Breast epithelium (tissue), 4 donors: Measurements from ENCODE around the gene ARHGAP15. TPM values are rescaled to one million over a fixed set of nuclear protein-coding genes. Genes with fewer than 3 reads are reported as not detected.

Experiments used
- DNase-seq, 2 donors: peaks; one replicate each; pipeline ENCODE4 v3.0.0-alpha.2; 2019; ENCODE audit warnings: low spot score in 2 of 2
- H3K27ac ChIP-seq, 2 donors: fragments of 200-600 bp; sonication (generic) in 1 of 2; one replicate each; pipeline ENCODE4 v1.5.1; 2016 to 2019; ENCODE audit warnings: mild to moderate bottlenecking in 1 of 2
- H3K27me3 ChIP-seq, 2 donors: fragments of 200-600 bp; sonication (generic) in 1 of 2; one replicate each; pipeline versions ENCODE4 v1.5.1 to v1.6.0; 2017 to 2019; ENCODE audit warnings: control low read depth in 1 of 2, mild to moderate bottlenecking in 1 of 2
- H3K36me3 ChIP-seq: fragments of 200-600 bp; one replicate; pipeline ENCODE4 v1.5.1; 2019
- H3K4me1 ChIP-seq, 2 donors: fragments of 200-600 bp; sonication (generic); one replicate each; pipeline ENCODE4 v1.5.1; 2016 to 2019; ENCODE audit warnings: control low read depth in 1 of 2
- H3K4me3 ChIP-seq, 3 donors: fragments of 200-600 bp; sonication (generic); 1 replicate in 2 of 3; 2 replicates in 1 of 3; pipeline ENCODE4 v1.5.1; 2016 to 2019; ENCODE audit warnings: mild to moderate bottlenecking in 3 of 3, moderate library complexity in 2 of 3
- H3K9me3 ChIP-seq, 2 donors: fragments of 200-600 bp; sonication (generic) in 1 of 2; one replicate each; pipeline ENCODE4 v1.5.1; 2016 to 2019; ENCODE audit warnings: control low read depth in 1 of 2
- POLR2A ChIP-seq: fragments of 450-650 bp; IDR thresholded peaks from one replicate; pipeline ENCODE4 v1.6.1; 2016; ENCODE audit warnings: antibody characterized with exemption, mild to moderate bottlenecking, moderate library complexity
- POLR2AphosphoS5 ChIP-seq, 3 donors: sonication (generic); formaldehyde crosslinking; IDR thresholded peaks; one replicate each; pipeline ENCODE4 v1.6.1; 2017; ENCODE audit warnings: antibody characterized with exemption in 3 of 3
- intact Hi-C: fragments of 100-400 bp; cut with DNase I; formaldehyde crosslinking; loops from one replicate; pipeline ENCODE4 v1.15.1; 2023; ENCODE audit warnings: low total_unique reads
- total RNA-seq, 3 donors: library from RNA; depleted of rRNA; stranded (reverse); fragments of >200 nt; gene quantifications; one replicate each; pipeline ENCODE4 v1.1.0, GENCODE V29; 2016
- TF ChIP-seq, protein P1 (sequence below), 3 donors: fragments of 450-650 bp; IDR thresholded peaks; one replicate each; pipeline ENCODE4 v1.5.1; 2016 to 2017; ENCODE audit warnings: antibody characterized with exemption in 3 of 3, mild to moderate bottlenecking in 3 of 3, moderate library complexity in 3 of 3

Gene ARHGAP15
- total RNA-seq, 3 donors from 2014 or later, result 8.9 to 13.4 (median 10.7) TPM

DNA sequence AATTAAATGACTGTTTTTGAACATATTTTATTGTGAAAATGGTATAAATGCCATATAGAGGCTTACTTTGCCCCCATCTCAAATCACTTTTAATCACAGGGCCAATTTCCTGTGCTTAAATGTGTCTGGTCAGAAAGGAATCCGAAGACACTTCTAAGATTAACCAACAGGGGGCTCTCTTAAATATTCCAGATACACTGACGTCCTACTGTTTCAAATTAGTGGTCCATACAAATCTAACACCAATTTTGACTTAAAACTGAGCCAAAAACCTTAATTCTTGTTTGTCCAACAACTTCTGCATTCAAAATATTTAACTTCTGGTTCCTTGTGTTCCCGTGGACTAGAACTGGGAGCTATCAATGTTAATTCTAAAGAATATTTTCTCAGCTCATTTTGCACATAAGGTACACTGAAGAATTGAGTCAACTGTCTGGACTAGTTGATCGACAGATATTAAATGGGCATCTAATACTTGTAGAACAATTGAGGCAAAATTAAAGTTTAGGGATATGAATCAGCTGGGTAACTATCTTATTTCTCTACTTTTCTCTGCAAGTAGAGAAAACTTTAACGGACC is 557.5 kb downstream of the ARHGAP15 start:
- H3K4me1 ChIP-seq, result no peaks in the 10 kb centered on the region
- TF ChIP-seq, protein P1, sequence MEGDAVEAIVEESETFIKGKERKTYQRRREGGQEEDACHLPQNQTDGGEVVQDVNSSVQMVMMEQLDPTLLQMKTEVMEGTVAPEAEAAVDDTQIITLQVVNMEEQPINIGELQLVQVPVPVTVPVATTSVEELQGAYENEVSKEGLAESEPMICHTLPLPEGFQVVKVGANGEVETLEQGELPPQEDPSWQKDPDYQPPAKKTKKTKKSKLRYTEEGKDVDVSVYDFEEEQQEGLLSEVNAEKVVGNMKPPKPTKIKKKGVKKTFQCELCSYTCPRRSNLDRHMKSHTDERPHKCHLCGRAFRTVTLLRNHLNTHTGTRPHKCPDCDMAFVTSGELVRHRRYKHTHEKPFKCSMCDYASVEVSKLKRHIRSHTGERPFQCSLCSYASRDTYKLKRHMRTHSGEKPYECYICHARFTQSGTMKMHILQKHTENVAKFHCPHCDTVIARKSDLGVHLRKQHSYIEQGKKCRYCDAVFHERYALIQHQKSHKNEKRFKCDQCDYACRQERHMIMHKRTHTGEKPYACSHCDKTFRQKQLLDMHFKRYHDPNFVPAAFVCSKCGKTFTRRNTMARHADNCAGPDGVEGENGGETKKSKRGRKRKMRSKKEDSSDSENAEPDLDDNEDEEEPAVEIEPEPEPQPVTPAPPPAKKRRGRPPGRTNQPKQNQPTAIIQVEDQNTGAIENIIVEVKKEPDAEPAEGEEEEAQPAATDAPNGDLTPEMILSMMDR (IDR thresholded peaks at IDR 0.05), result peak; percentile 13 to 59 (median 40)
- TF ChIP-seq POLR2A (no peak), POLR2AphosphoS5 (IDR thresholded peaks at IDR 0.05) (no peak)
- no peak for DNase-seq

DNA sequence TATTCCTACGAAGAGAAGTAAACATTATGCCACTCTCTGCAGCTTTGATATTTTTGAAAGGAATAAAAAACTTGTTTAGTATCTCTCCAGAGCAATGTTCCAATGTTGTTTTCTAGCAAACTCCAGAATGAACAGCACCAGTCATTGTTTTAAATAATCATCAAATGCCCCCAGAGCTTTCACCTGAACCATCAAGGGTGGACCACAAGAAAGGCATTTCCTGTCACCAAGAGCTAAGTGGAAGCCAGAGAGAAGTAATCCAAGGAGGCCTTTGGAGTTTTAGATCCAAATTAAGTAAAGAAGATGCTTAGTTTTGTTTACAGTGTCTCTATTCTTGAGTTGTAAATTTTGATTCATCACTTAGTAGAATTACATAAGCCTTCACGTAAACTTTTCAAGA is 559.0 kb downstream of the ARHGAP15 start:
- Histone ChIP-seq H3K4me1 (no peaks in the 10 kb centered on the region), H3K9me3 (no peaks in the 10 kb centered on the region), H3K4me3 (no peak overlapping the region), H3K27me3 (no peaks in the 10 kb centered on the region), H3K27ac (no peak overlapping the region), H3K36me3 (no peaks in the 10 kb centered on the region)
- intact Hi-C loops, result no loop called here
- no peak for TF ChIP-seq POLR2A
- no peak for DNase-seq

More for the DNA sequence above, 557.5 kb downstream of the ARHGAP15 start:
- H3K9me3 ChIP-seq, result no peaks in the 10 kb centered on the region
- H3K27ac ChIP-seq, result no peak overlapping the region
- intact Hi-C loops, result no loop called here
- H3K27me3 ChIP-seq, result no peaks in the 10 kb centered on the region
- H3K4me3 ChIP-seq, result no peak overlapping the region
- no peaks in the 10 kb centered on the region for H3K36me3 ChIP-seq

DNA sequence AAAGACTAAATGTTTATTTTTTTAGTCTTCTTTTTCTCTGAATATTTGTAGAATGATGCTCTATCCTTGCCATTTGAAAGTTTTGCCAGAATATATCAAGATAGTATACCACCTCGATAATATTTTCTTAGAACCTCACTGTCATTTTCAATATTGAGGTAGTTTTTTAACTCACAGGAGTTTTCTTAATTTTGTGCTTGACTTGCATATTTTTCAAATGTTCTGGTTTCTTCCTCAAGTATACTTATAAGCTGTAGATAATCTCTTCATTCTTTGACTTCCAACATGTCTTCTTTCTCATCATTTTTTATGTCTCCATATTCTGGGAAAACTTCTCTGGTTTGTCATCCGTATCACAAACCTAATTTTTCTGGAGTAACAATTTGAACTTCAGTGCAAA is 559.6 kb downstream of the ARHGAP15 start:
- Histone ChIP-seq H3K27ac (no peak overlapping the region), H3K36me3 (no peaks in the 10 kb centered on the region), H3K9me3 (no peaks in the 10 kb centered on the region), H3K4me1 (no peaks in the 10 kb centered on the region), H3K27me3 (no peaks in the 10 kb centered on the region), H3K4me3 (no peak overlapping the region)
- intact Hi-C loops, result no loop called here
- no peak for TF ChIP-seq POLR2A
- no peak for TF ChIP-seq POLR2AphosphoS5 (IDR thresholded peaks at IDR 0.05)
- TF ChIP-seq, protein P1 (IDR thresholded peaks at IDR 0.05), result no peak
- no peak for DNase-seq

DNA sequence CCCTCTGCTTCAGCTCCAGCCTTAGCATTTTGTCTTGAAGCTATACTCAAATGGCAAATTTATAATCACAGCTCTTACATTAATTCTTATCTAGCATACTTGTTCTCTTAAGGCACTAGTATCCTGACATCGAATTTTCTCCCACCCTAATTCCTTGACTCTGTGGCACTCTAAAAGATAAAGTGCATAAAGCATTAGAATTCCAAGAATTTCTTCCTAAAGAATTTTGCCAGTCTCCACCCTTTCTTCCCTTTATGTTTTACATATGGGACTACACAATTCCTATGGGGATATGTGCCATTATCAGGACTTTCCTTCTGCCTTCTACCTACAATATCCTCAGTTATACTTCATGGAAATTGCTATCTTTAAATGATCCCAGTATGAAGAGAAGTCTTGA is 560.3 kb downstream of the ARHGAP15 start:
- TF ChIP-seq, protein P1 (IDR thresholded peaks at IDR 0.05), result no peak
- no peak for TF ChIP-seq POLR2A
- no peak for TF ChIP-seq POLR2AphosphoS5 (IDR thresholded peaks at IDR 0.05)
- H3K36me3 ChIP-seq, result no peaks in the 10 kb centered on the region
- H3K4me3 ChIP-seq, result no peak overlapping the region
- H3K27ac ChIP-seq, result no peak overlapping the region
- no peaks in the 10 kb centered on the region for H3K27me3 ChIP-seq
- H3K4me1 ChIP-seq, result no peaks in the 10 kb centered on the region
- H3K9me3 ChIP-seq, result no peaks in the 10 kb centered on the region
- intact Hi-C loops, result no loop called here
- DNase-seq, result no peak

DNA sequence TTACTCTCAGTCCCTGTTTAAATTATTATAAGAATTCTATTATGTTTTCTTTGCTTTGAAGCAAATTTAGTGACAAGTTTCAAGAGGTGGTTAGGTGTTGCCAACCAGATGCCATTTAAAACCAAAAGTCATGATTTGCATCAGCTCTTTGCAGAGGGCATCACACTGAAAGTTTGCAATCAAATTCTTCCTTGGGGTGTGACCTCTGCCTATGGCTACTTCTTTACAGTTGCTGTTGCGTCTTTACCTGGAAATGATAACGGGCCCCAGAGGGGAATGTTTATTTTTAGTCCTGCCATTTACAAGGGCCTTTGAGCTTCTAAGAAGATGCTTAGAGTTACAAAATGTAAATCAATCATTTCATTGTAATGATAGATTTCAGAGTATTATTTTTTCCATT is 561.0 kb downstream of the ARHGAP15 start:
- Histone ChIP-seq H3K9me3 (no peaks in the 10 kb centered on the region), H3K36me3 (no peaks in the 10 kb centered on the region), H3K4me1 (no peaks in the 10 kb centered on the region), H3K4me3 (no peak overlapping the region), H3K27me3 (no peaks in the 10 kb centered on the region), H3K27ac (no peak overlapping the region)
- intact Hi-C loops, result no loop called here
- DNase-seq, result no peak
- TF ChIP-seq POLR2A (no peak), POLR2AphosphoS5 (IDR thresholded peaks at IDR 0.05) (no peak)
- TF ChIP-seq, protein P1 (IDR thresholded peaks at IDR 0.05), result no peak

DNA sequence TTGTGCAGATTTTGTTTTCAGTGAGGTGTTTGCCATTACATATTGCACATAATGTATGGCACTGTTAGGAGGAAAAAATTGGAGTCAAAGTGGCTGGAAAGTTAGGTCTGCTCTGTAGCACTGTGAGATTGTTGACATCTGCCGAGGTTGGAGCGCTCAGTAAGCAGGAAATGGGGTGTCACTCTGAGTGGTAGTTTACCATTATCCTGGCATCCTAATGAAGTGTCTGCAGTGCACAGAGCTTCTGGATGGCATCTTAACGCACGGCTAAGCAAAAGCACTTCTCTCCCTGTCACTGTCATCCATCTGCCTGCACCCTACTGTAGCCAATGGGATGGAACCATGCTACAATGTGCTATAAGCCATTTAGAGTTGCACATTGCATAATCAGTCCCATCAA is 561.9 kb downstream of the ARHGAP15 start:
- Histone ChIP-seq H3K4me1 (no peaks in the 10 kb centered on the region), H3K27me3 (no peaks in the 10 kb centered on the region), H3K4me3 (no peak overlapping the region), H3K9me3 (no peaks in the 10 kb centered on the region), H3K36me3 (no peaks in the 10 kb centered on the region), H3K27ac (no peak overlapping the region)
- no peak for TF ChIP-seq POLR2AphosphoS5 (IDR thresholded peaks at IDR 0.05)
- TF ChIP-seq, protein P1 (IDR thresholded peaks at IDR 0.05), result no peak
- TF ChIP-seq POLR2A, result no peak
- intact Hi-C loops, result no loop called here
- DNase-seq, result no peak
